Stimulated activated CD8-positive, alpha-beta memory T cell treated with anti-CD3 and anti-CD28 coated beads, Interleukin-4, amount 100 ng/mL, for 4 hours (primary cell): ENCODE measurements around the gene HSD11B1.

Experiments used
- DNase-seq, 2 donors: peaks; one replicate each; pipeline ENCODE4 v3.0.0-alpha.2; 2020; ENCODE audit warnings: low read depth in 2 of 2, low spot score in 1 of 2

Gene HSD11B1

GRCh38 chr1:209723756-209724693, 19.4 kb downstream of the HSD11B1 start:
- no peak for DNase-seq

- no peak for DNase-seq
Measured at GRCh38 chr1:209727286-209727685, 22.6 kb downstream of the HSD11B1 start.

GRCh38 chr1:209727785-209728184, 23.1 kb downstream of the HSD11B1 start:
- no peak for DNase-seq

- no peak for DNase-seq
Measured at GRCh38 chr1:209728466-209728865, 23.8 kb downstream of the HSD11B1 start.

- DNase-seq = no peak
Measured at GRCh38 chr1:209729436-209729835, 24.8 kb downstream of the HSD11B1 start.

- DNase-seq = no peak
Measured at GRCh38 chr1:209732725-209733124, 28.1 kb downstream of the HSD11B1 start.

GRCh38 chr1:209733409-209734192, 29.0 kb downstream of the HSD11B1 start:
- no peak for DNase-seq

- no peak for DNase-seq
Measured at GRCh38 chr1:209736490-209737117, 32.0 kb downstream of the HSD11B1 start.

- DNase-seq = no peak
Measured at GRCh38 chr1:209737118-209737505, 32.5 kb downstream of the HSD11B1 start.

- DNase-seq = no peak
Measured at GRCh38 chr1:209738270-209738669, 33.6 kb downstream of the HSD11B1 start.

- no peak for DNase-seq
Measured at GRCh38 chr1:209741193-209741592, 36.5 kb downstream of the HSD11B1 start.

- DNase-seq = no peak
Measured at GRCh38 chr1:209741889-209742288, 37.2 kb downstream of the HSD11B1 start.

- no peak for DNase-seq
Measured at GRCh38 chr1:209742409-209743144, 37.9 kb downstream of the HSD11B1 start.

GRCh38 chr1:209743145-209743482, 38.5 kb downstream of the HSD11B1 start:
- no peak for DNase-seq

GRCh38 chr1:209746451-209747165, 42.0 kb downstream of the HSD11B1 start:
- no peak for DNase-seq

- peak; percentile 62 to 64 for DNase-seq
Measured at GRCh38 chr1:209747580-209748262, 43.1 kb downstream of the HSD11B1 start.

- no peak for DNase-seq
Measured at GRCh38 chr1:209748620-209749019, 44.0 kb downstream of the HSD11B1 start.

GRCh38 chr1:209749205-209749604, 44.6 kb downstream of the HSD11B1 start:
- no peak for DNase-seq

GRCh38 chr1:209749670-209750323, 45.2 kb downstream of the HSD11B1 start:
- no peak for DNase-seq
